ENCODE data around the gene DPM1.

Gene DPM1

GRCh38 chr20:50932016-50932485 is 26.3 kb downstream of the DPM1 start:
- Histone ChIP-seq H2AK5ac (ENCODE audit: low read length) (no peak overlapping the region), H2BK5ac (ENCODE audit: low read depth, low read length, poor library complexity) (peak overlapping the region; percentile 50), H3K4me2 (ENCODE audit: low read length) (peak overlapping the region; percentile 76), H2AFZ (ENCODE audit: insufficient read depth, low read length, poor library complexity) (peak overlapping the region; percentile 69), H3K14ac (ENCODE audit: low read length) (peak overlapping the region; percentile 83), H3K4me3 (ENCODE audit: low read depth, low read length) (no peak overlapping the region), H2BK120ac (ENCODE audit: insufficient read depth, low read length, poor library complexity) (peak overlapping the region; percentile 72), H3K9ac (ENCODE audit: low read length) (no peak overlapping the region), H3K27me3 (ENCODE audit: insufficient read depth, low read length) (no peaks in the 10 kb centered on the region), H3K79me2 (ENCODE audit: control insufficient read depth, insufficient read depth, low read length, poor library complexity) (peaks cover 19% of the 10 kb centered on the region), H3K9me3 (ENCODE audit: insufficient read depth, low read depth, low read length) (no peaks in the 10 kb centered on the region), H3K4ac (ENCODE audit: low read depth, low read length) (peak overlapping the region; percentile 83), H3K23ac (ENCODE audit: low read length) (no peak overlapping the region), H3K18ac (ENCODE audit: low read length) (peak overlapping the region; percentile 93), H3K4me1 (ENCODE audit: control insufficient read depth in 1 of 2, insufficient read depth in 2 of 2, low read length in 2 of 2) (peaks cover 7% of the 10 kb centered on the region in 2 experiments), H4K91ac (ENCODE audit: low read depth, low read length) (peak overlapping the region; percentile 100), H3K36me3 (ENCODE audit: control insufficient read depth in 1 of 2, insufficient read depth in 2 of 2, low read length in 2 of 2) (peaks cover 5 to 6% of the 10 kb centered on the region in 2 experiments), H3K79me1 (ENCODE audit: low read length) (peaks cover 16% of the 10 kb centered on the region), H4K12ac (ENCODE audit: low read depth, low read length) (peak overlapping the region; percentile 90), H4K8ac (ENCODE audit: low read depth, low read length) (peak overlapping the region; percentile 96), H3K27ac (ENCODE audit: low read depth, low read length) (peak overlapping the region; percentile 95), H2BK12ac (ENCODE audit: low read length) (no peak overlapping the region)
- no CpG with 5 or more reads among the region's 6 CpGs for WGBS (ENCODE audit: extremely low coverage, insufficient coverage, insufficient read length)
- no peak for DNase-seq

- H2AK5ac ChIP-seq (ENCODE audit: low read length), result peak within 1 kb of the TSS; percentile 92
- H3K27ac ChIP-seq (ENCODE audit: low read depth, low read length), result peak within 1 kb of the TSS; percentile 95
- peak; percentile 86 to 93 for DNase-seq
- peak within 1 kb of the TSS; percentile 91 for H2AFZ ChIP-seq (ENCODE audit: insufficient read depth, low read length, poor library complexity)
- H3K23ac ChIP-seq (ENCODE audit: low read length), result no peak within 1 kb of the TSS
- H3K9me3 ChIP-seq (ENCODE audit: insufficient read depth, low read depth, low read length), result no peaks in the 10 kb centered on the region
- peaks cover 19% of the 10 kb centered on the region for H3K79me2 ChIP-seq (ENCODE audit: control insufficient read depth, insufficient read depth, low read length, poor library complexity)
- peak within 1 kb of the TSS; percentile 76 for H3K4me2 ChIP-seq (ENCODE audit: low read length)
- H3K4ac ChIP-seq (ENCODE audit: low read depth, low read length), result peak within 1 kb of the TSS; percentile 100
- H3K9ac ChIP-seq (ENCODE audit: low read length), result peak within 1 kb of the TSS; percentile 99
- H4K12ac ChIP-seq (ENCODE audit: low read depth, low read length), result peak within 1 kb of the TSS; percentile 98
- WGBS (ENCODE audit: extremely low coverage, insufficient coverage, insufficient read length), result no CpG with 5 or more reads among the region's 58 CpGs
- H4K91ac ChIP-seq (ENCODE audit: low read depth, low read length), result peak within 1 kb of the TSS; percentile 100
- peaks cover 16% of the 10 kb centered on the region for H3K79me1 ChIP-seq (ENCODE audit: low read length)
- H2BK5ac ChIP-seq (ENCODE audit: low read depth, low read length, poor library complexity), result peak within 1 kb of the TSS; percentile 97
- peak within 1 kb of the TSS; percentile 94 for H2BK120ac ChIP-seq (ENCODE audit: insufficient read depth, low read length, poor library complexity)
- peaks cover 3 to 6% of the 10 kb centered on the region in 2 experiments for H3K36me3 ChIP-seq (ENCODE audit: control insufficient read depth in 1 of 2, insufficient read depth in 2 of 2, low read length in 2 of 2)
- H3K4me3 ChIP-seq (ENCODE audit: low read depth, low read length), result peak within 1 kb of the TSS; percentile 96
- peak within 1 kb of the TSS; percentile 100 for H3K14ac ChIP-seq (ENCODE audit: low read length)
- peak within 1 kb of the TSS; percentile 93 for H3K18ac ChIP-seq (ENCODE audit: low read length)
- peak within 1 kb of the TSS; percentile 98 for H4K8ac ChIP-seq (ENCODE audit: low read depth, low read length)
- H3K27me3 ChIP-seq (ENCODE audit: insufficient read depth, low read length), result no peaks in the 10 kb centered on the region
- H3K4me1 ChIP-seq (ENCODE audit: control insufficient read depth in 1 of 2, insufficient read depth in 2 of 2, low read length in 2 of 2), result peaks cover 7% of the 10 kb centered on the region in 2 experiments
- peak within 1 kb of the TSS; percentile 46 for H2BK12ac ChIP-seq (ENCODE audit: low read length)
Measured at GRCh38 chr20:50931306-50932015, 26.9 kb downstream of the DPM1 start, which contains the start of gene ADNP. TSS of gene ADNP (minus strand) at chr20:50931437. CDS start at chr20:50903996, 27,441 bp downstream.

GRCh38 chr20:50930976-50931305 is 27.4 kb downstream of the DPM1 start:
- H3K27ac ChIP-seq (ENCODE audit: low read depth, low read length), result peak overlapping the region; percentile 95
- H3K9me3 ChIP-seq (ENCODE audit: insufficient read depth, low read depth, low read length), result no peaks in the 10 kb centered on the region
- H3K4me3 ChIP-seq (ENCODE audit: low read depth, low read length), result peak overlapping the region; percentile 96
- no peaks in the 10 kb centered on the region for H3K27me3 ChIP-seq (ENCODE audit: insufficient read depth, low read length)
- WGBS (ENCODE audit: extremely low coverage, insufficient coverage, insufficient read length), result no CpG with 5 or more reads among the region's 45 CpGs
- peak overlapping the region; percentile 100 for H3K14ac ChIP-seq (ENCODE audit: low read length)
- H2AK5ac ChIP-seq (ENCODE audit: low read length), result peak overlapping the region; percentile 85
- peaks cover 7% of the 10 kb centered on the region in 2 experiments for H3K4me1 ChIP-seq (ENCODE audit: control insufficient read depth in 1 of 2, insufficient read depth in 2 of 2, low read length in 2 of 2)
- H3K4me2 ChIP-seq (ENCODE audit: low read length), result no peak overlapping the region
- H4K91ac ChIP-seq (ENCODE audit: low read depth, low read length), result peak overlapping the region; percentile 100
- peak overlapping the region; percentile 53 for H2AFZ ChIP-seq (ENCODE audit: insufficient read depth, low read length, poor library complexity)
- no peak overlapping the region for H3K23ac ChIP-seq (ENCODE audit: low read length)
- peaks cover 19% of the 10 kb centered on the region for H3K79me2 ChIP-seq (ENCODE audit: control insufficient read depth, insufficient read depth, low read length, poor library complexity)
- peak overlapping the region; percentile 95 for H2BK5ac ChIP-seq (ENCODE audit: low read depth, low read length, poor library complexity)
- peak overlapping the region; percentile 93 for H4K12ac ChIP-seq (ENCODE audit: low read depth, low read length)
- peak overlapping the region; percentile 83 for H3K9ac ChIP-seq (ENCODE audit: low read length)
- no peak overlapping the region for H2BK12ac ChIP-seq (ENCODE audit: low read length)
- H3K18ac ChIP-seq (ENCODE audit: low read length), result peak overlapping the region; percentile 93
- H4K8ac ChIP-seq (ENCODE audit: low read depth, low read length), result peak overlapping the region; percentile 94
- no peak for DNase-seq
- H2BK120ac ChIP-seq (ENCODE audit: insufficient read depth, low read length, poor library complexity), result peak overlapping the region; percentile 94
- H3K4ac ChIP-seq (ENCODE audit: low read depth, low read length), result peak overlapping the region; percentile 97
- H3K79me1 ChIP-seq (ENCODE audit: low read length), result peaks cover 16% of the 10 kb centered on the region
- H3K36me3 ChIP-seq (ENCODE audit: control insufficient read depth in 1 of 2, insufficient read depth in 2 of 2, low read length in 2 of 2), result peaks cover 3 to 6% of the 10 kb centered on the region in 2 experiments

GRCh38 chr20:50930139-50930975 is 28.0 kb downstream of the DPM1 start:
- Histone ChIP-seq H3K79me1 (ENCODE audit: low read length) (peaks cover 16% of the 10 kb centered on the region), H4K91ac (ENCODE audit: low read depth, low read length) (peak overlapping the region; percentile 100), H3K36me3 (ENCODE audit: control insufficient read depth in 1 of 2, insufficient read depth in 2 of 2, low read length in 2 of 2) (peaks cover 7 to 9% of the 10 kb centered on the region in 2 experiments), H2BK120ac (ENCODE audit: insufficient read depth, low read length, poor library complexity) (peak overlapping the region; percentile 65), H2AFZ (ENCODE audit: insufficient read depth, low read length, poor library complexity) (peak overlapping the region; percentile 91), H2AK5ac (ENCODE audit: low read length) (peak overlapping the region; percentile 92), H4K8ac (ENCODE audit: low read depth, low read length) (peak overlapping the region; percentile 98), H3K4me1 (ENCODE audit: control insufficient read depth in 1 of 2, insufficient read depth in 2 of 2, low read length in 2 of 2) (peaks cover 7% of the 10 kb centered on the region in 2 experiments), H3K4me3 (ENCODE audit: low read depth, low read length) (peak overlapping the region; percentile 96), H3K4me2 (ENCODE audit: low read length) (peak overlapping the region; percentile 83), H3K9me3 (ENCODE audit: insufficient read depth, low read depth, low read length) (no peaks in the 10 kb centered on the region), H2BK5ac (ENCODE audit: low read depth, low read length, poor library complexity) (peak overlapping the region; percentile 97), H3K9ac (ENCODE audit: low read length) (peak overlapping the region; percentile 99), H3K14ac (ENCODE audit: low read length) (peak overlapping the region; percentile 100), H3K23ac (ENCODE audit: low read length) (no peak overlapping the region), H3K27me3 (ENCODE audit: insufficient read depth, low read length) (no peaks in the 10 kb centered on the region), H4K12ac (ENCODE audit: low read depth, low read length) (peak overlapping the region; percentile 98), H2BK12ac (ENCODE audit: low read length) (peak overlapping the region; percentile 46), H3K27ac (ENCODE audit: low read depth, low read length) (peak overlapping the region; percentile 95), H3K79me2 (ENCODE audit: control insufficient read depth, insufficient read depth, low read length, poor library complexity) (peaks cover 23% of the 10 kb centered on the region), H3K18ac (ENCODE audit: low read length) (peak overlapping the region; percentile 93), H3K4ac (ENCODE audit: low read depth, low read length) (peak overlapping the region; percentile 100)
- WGBS (ENCODE audit: extremely low coverage, insufficient coverage, insufficient read length), result no CpG with 5 or more reads among the region's 79 CpGs
- peak in 1 of 2 donors; percentile 46 for DNase-seq

Measured in trophoblast cell (in vitro differentiated cells and primary cell).